ENCODE measurements around the gene PLEKHA6. TPM values are rescaled to one million over a fixed set of nuclear protein-coding genes. Genes with fewer than 3 reads are reported as not detected.

Gene PLEKHA6
- total RNA-seq, 1 donor from 2014 or later: 15.4 TPM

- Histone ChIP-seq H3K27me3 (ENCODE audit: control insufficient read depth, insufficient read depth, low read length) (no peaks in the 10 kb centered on the region), H3K4me3 (ENCODE audit: low read depth, low read length) (no peak overlapping the region), H3K36me3 (ENCODE audit: control insufficient read depth, insufficient read depth, low read length) (peaks cover 4% of the 10 kb centered on the region)
- TF ChIP-seq CTCF (IDR thresholded peaks at IDR 0.05; ENCODE audit: insufficient read depth, low read length, poor library complexity, severe bottlenecking): no peak
- no peak for DNase-seq (ENCODE audit: low read depth)
Observed at GRCh38 chr1:204228896-204229295, 130.8 kb downstream of the PLEKHA6 start.

- no peak for TF ChIP-seq CTCF (IDR thresholded peaks at IDR 0.05; ENCODE audit: insufficient read depth, low read length, poor library complexity, severe bottlenecking)
- H3K27me3 ChIP-seq (ENCODE audit: control insufficient read depth, insufficient read depth, low read length): no peaks in the 10 kb centered on the region
- DNase-seq (ENCODE audit: low read depth): no peak
- H3K36me3 ChIP-seq (ENCODE audit: control insufficient read depth, insufficient read depth, low read length): peaks cover 4% of the 10 kb centered on the region
- no peak overlapping the region for H3K4me3 ChIP-seq (ENCODE audit: low read depth, low read length)
Observed at GRCh38 chr1:204227996-204228785, 131.5 kb downstream of the PLEKHA6 start.

GRCh38 chr1:204227351-204227750, 132.4 kb downstream of the PLEKHA6 start:
- no peak for TF ChIP-seq CTCF (IDR thresholded peaks at IDR 0.05; ENCODE audit: insufficient read depth, low read length, poor library complexity, severe bottlenecking)
- H3K36me3 ChIP-seq (ENCODE audit: control insufficient read depth, insufficient read depth, low read length): peaks cover 4% of the 10 kb centered on the region

GRCh38 chr1:204225841-204226735, 133.6 kb downstream of the PLEKHA6 start:
- H3K27me3 ChIP-seq (ENCODE audit: control insufficient read depth, insufficient read depth, low read length): no peaks in the 10 kb centered on the region
- H3K36me3 ChIP-seq (ENCODE audit: control insufficient read depth, insufficient read depth, low read length): peaks cover 4% of the 10 kb centered on the region
- peak; percentile 60 for DNase-seq (ENCODE audit: low read depth)
- TF ChIP-seq CTCF (IDR thresholded peaks at IDR 0.05; ENCODE audit: insufficient read depth, low read length, poor library complexity, severe bottlenecking): no peak
- no peak overlapping the region for H3K4me3 ChIP-seq (ENCODE audit: low read depth, low read length)

More at GRCh38 chr1:204227351-204227750, 132.4 kb downstream of the PLEKHA6 start:
- DNase-seq (ENCODE audit: low read depth): no peak
- no peaks in the 10 kb centered on the region for H3K27me3 ChIP-seq (ENCODE audit: control insufficient read depth, insufficient read depth, low read length)
- H3K4me3 ChIP-seq (ENCODE audit: low read depth, low read length): no peak overlapping the region

GRCh38 chr1:204224655-204225054, 135.1 kb downstream of the PLEKHA6 start:
- no peak for DNase-seq (ENCODE audit: low read depth)
- H3K36me3 ChIP-seq (ENCODE audit: control insufficient read depth, insufficient read depth, low read length): peaks cover 4% of the 10 kb centered on the region
- H3K4me3 ChIP-seq (ENCODE audit: low read depth, low read length): no peak overlapping the region
- no peaks in the 10 kb centered on the region for H3K27me3 ChIP-seq (ENCODE audit: control insufficient read depth, insufficient read depth, low read length)
- no peak for TF ChIP-seq CTCF (IDR thresholded peaks at IDR 0.05; ENCODE audit: insufficient read depth, low read length, poor library complexity, severe bottlenecking)

All from kidney epithelial cell (primary cell).